Measurements from ENCODE around the gene MYL9.

GRCh38 chr20:36571564-36572504 lies 30.5 kb downstream of the MYL9 start:
- TF ChIP-seq CEBPB (IDR thresholded peaks at IDR 0.05), result no peak
- TF ChIP-seq EP300 (IDR thresholded peaks at IDR 0.05), result no peak
- TF ChIP-seq MAFK (IDR thresholded peaks at IDR 0.05; ENCODE audit: partially characterized antibody), result no peak
- TF ChIP-seq CTCF (IDR thresholded peaks at IDR 0.05), result no peak

All from A549 (cell line).